Calu3 (cell line): ENCODE results near the gene AURKA. TPM values are rescaled to one million over a fixed set of nuclear protein-coding genes. Genes with fewer than 3 reads are reported as not detected.

ENCODE experiments used
- BruUV-seq: library from RNA; stranded (reverse); fragments of 400-500 nt; replicated peaks from 2 replicates; lab custom pipeline; 2021; lab: Mats Ljungman, UMichigan
- CTCF ChIA-PET: fragments of 300-600 bp; sonication (Branson Sonifier 250); formaldehyde crosslinking; loops from one replicate; lab custom pipeline; 2022; ENCODE audit warnings: antibody characterized with exemption; lab: Charles Lee
- DNase-seq: peaks from one replicate; pipeline ENCODE4 v3.0.0; 2022
- H3K27ac Mint-ChIP-seq: one replicate; pipeline ENCODE4 v1.8.0; 2022; ENCODE audit warnings: mixed read lengths; ENCODE audit not compliant: unreplicated experiment
- H3K27me3 Mint-ChIP-seq: one replicate; pipeline ENCODE4 v1.8.0; 2022; ENCODE audit warnings: mixed read lengths; ENCODE audit not compliant: unreplicated experiment
- H3K36me3 Mint-ChIP-seq: one replicate; pipeline ENCODE4 v1.8.0; 2022; ENCODE audit warnings: mild to moderate bottlenecking, moderate library complexity, mixed read lengths; ENCODE audit not compliant: insufficient read depth, unreplicated experiment
- H3K4me1 Mint-ChIP-seq: one replicate; pipeline ENCODE4 v1.8.0; 2022; ENCODE audit warnings: mild to moderate bottlenecking, low read depth, mixed read lengths; ENCODE audit not compliant: unreplicated experiment
- H3K4me3 Mint-ChIP-seq: one replicate; pipeline ENCODE4 v1.8.0; 2022; ENCODE audit warnings: mild to moderate bottlenecking, low read depth, moderate library complexity, mixed read lengths; ENCODE audit not compliant: unreplicated experiment
- H3K9me3 Mint-ChIP-seq: one replicate; pipeline ENCODE4 v1.8.0; 2022; ENCODE audit warnings: low read depth, mixed read lengths; ENCODE audit not compliant: unreplicated experiment
- intact Hi-C: fragments of 100-400 bp; cut with micrococcal nuclease; formaldehyde crosslinking; loops from one replicate; pipeline ENCODE4 v1.10.0; 2022; ENCODE audit not compliant: unreplicated experiment
- total RNA-seq: library from RNA; stranded (reverse); gene quantifications from 2 replicates; pipeline ENCODE4 v1.2.3, GENCODE V29; 2022
- TF ChIP-seq, protein P1 (sequence below): fragments of 200-600 bp; IDR thresholded peaks from one replicate; pipeline ENCODE4 v1.8.0; 2022; ENCODE audit warnings: antibody characterized with exemption; ENCODE audit not compliant: unreplicated experiment

Gene AURKA
- total RNA-seq, 1 experiment from 2014 or later = 73.8 TPM

DNA sequence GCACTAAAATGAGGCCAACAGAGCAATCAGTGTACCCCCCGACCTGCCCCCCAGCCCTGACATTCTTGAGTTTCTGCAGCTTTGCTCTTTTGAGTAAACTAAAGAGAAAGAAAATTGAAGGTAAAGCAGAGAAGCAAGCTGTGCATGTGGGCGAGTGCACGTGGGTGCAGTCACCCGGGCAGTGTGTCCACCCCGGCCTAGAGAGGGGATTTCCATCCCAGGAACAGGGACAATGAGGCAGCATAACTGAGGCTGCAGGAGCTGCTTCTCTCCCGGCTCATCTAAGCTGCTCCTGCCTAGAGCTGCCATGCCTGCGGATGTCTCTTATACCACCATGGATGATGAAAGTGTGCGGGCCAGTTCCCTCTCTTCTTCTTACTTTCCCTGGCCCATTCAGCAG is 36.9 kb upstream of the AURKA start:
- Mint-ChIP-seq H3K4me3 (no peak overlapping the region), H3K27ac (no peak overlapping the region), H3K27me3 (no peaks in the 10 kb centered on the region), H3K4me1 (peaks cover 11% of the 10 kb centered on the region), H3K36me3 (no peaks in the 10 kb centered on the region), H3K9me3 (no peaks in the 10 kb centered on the region)
- CTCF ChIA-PET = no interaction called here
- DNase-seq = no peak
- intact Hi-C loops = no loop called here
- BruUV-seq = no TSS peak
- TF ChIP-seq, protein P1, sequence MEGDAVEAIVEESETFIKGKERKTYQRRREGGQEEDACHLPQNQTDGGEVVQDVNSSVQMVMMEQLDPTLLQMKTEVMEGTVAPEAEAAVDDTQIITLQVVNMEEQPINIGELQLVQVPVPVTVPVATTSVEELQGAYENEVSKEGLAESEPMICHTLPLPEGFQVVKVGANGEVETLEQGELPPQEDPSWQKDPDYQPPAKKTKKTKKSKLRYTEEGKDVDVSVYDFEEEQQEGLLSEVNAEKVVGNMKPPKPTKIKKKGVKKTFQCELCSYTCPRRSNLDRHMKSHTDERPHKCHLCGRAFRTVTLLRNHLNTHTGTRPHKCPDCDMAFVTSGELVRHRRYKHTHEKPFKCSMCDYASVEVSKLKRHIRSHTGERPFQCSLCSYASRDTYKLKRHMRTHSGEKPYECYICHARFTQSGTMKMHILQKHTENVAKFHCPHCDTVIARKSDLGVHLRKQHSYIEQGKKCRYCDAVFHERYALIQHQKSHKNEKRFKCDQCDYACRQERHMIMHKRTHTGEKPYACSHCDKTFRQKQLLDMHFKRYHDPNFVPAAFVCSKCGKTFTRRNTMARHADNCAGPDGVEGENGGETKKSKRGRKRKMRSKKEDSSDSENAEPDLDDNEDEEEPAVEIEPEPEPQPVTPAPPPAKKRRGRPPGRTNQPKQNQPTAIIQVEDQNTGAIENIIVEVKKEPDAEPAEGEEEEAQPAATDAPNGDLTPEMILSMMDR = no peak

DNA sequence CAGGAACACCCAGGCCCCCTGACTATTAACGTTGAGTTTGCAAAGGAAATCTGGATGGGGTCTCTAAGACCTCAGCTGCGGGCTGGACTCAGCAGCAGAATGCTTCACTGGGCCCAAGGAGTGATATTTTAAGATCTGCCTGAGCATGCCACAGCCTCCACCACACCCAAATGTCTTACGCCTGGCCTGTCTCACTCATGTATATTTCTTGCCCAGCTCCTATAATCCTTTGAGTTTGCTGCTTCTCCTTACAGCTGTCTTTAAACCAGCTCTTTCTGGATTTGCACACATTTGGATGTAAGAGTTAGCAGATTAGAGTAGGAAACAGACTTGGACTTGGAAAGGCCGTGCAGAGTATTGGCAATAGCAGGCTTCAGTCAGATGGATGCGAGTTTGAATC is 36.4 kb upstream of the AURKA start:
- H3K4me1 Mint-ChIP-seq = peaks cover 11% of the 10 kb centered on the region
- CTCF ChIA-PET = no interaction called here
- H3K9me3 Mint-ChIP-seq = no peaks in the 10 kb centered on the region
- no peaks in the 10 kb centered on the region for H3K27me3 Mint-ChIP-seq
- DNase-seq = no peak
- intact Hi-C loops = no loop called here
- no peak overlapping the region for H3K27ac Mint-ChIP-seq
- no peak overlapping the region for H3K4me3 Mint-ChIP-seq
- TF ChIP-seq, protein P1 = no peak
- H3K36me3 Mint-ChIP-seq = no peaks in the 10 kb centered on the region
- no TSS peak for BruUV-seq

DNA sequence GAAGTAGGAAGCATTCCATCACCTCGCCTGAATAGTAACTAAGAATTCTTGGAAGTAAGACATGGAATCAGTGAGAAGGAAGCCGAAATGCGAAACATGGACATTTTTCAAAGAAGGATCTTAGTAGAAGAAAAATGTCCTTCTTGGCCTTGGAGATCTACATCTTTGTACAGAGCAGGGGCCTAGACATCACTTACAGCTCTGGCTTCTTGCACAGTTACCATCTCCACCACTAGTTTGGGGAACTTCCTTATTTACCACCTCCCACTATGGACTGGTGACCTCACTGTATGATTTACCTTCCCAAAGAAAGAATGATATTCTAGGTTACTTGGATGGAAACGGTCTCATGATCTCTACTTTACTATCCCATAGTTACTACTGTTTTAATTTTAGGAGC is 35.8 kb upstream of the AURKA start:
- Mint-ChIP-seq H3K27ac (no peak overlapping the region), H3K4me1 (peaks cover 12% of the 10 kb centered on the region), H3K27me3 (no peaks in the 10 kb centered on the region), H3K36me3 (no peaks in the 10 kb centered on the region), H3K9me3 (no peaks in the 10 kb centered on the region), H3K4me3 (no peak overlapping the region)
- BruUV-seq = no TSS peak
- no peak for DNase-seq
- intact Hi-C loops = no loop called here
- TF ChIP-seq, protein P1 = no peak
- CTCF ChIA-PET = no interaction called here

DNA sequence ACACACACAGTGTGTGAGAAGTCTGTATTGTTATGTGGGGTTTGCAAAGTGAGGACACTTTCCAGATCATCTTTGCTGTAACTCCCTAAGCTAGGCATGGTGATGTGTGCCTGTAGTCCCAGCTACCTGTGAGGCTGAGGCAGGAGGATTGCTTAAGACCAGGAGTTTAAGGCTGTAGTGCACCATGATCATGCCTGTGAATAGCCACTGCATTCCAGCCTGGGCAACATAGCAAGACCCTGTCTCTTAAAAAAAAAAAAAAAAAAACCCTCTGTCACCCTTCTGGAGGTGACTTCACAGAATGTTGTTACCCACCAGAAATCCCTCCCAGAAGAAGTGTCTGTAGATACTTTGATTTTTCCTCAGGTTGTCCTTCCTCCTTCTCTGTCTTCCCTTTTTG is 34.9 kb upstream of the AURKA start:
- DNase-seq = no peak
- H3K27ac Mint-ChIP-seq = no peak overlapping the region
- no peak overlapping the region for H3K4me3 Mint-ChIP-seq
- TF ChIP-seq, protein P1 = no peak
- no TSS peak for BruUV-seq
- intact Hi-C loops = no loop called here
- CTCF ChIA-PET = no interaction called here
- no peaks in the 10 kb centered on the region for H3K36me3 Mint-ChIP-seq
- H3K4me1 Mint-ChIP-seq = peaks cover 21% of the 10 kb centered on the region
- no peaks in the 10 kb centered on the region for H3K27me3 Mint-ChIP-seq
- no peaks in the 10 kb centered on the region for H3K9me3 Mint-ChIP-seq
